Liver (tissue), 3 donors: ENCODE results near the gene ZNF837.

Source experiments
- ATF3 ChIP-seq: IDR thresholded peaks from 2 replicates; pipeline ENCODE4 v1.6.1; 2016; ENCODE audit warnings: antibody characterized with exemption
- CTCF ChIP-seq: fragments of 150-350 bp; IDR thresholded peaks from 2 replicates; pipeline ENCODE4 v1.5.1; 2017; ENCODE audit warnings: improper control_type of control experiment, low read depth, low read length; ENCODE audit not compliant: missing input control
- FOXA1 ChIP-seq: IDR thresholded peaks from 2 replicates; pipeline ENCODE4 v1.6.1; 2016; ENCODE audit warnings: antibody characterized with exemption
- GABPA ChIP-seq, 2 donors: IDR thresholded peaks in 1 of 2; conservative IDR thresholded peaks in 1 of 2; 2 replicates each; pipeline ENCODE4 v1.6.1; 2016; ENCODE audit warnings: antibody characterized with exemption in 2 of 2, mild to moderate bottlenecking in 1 of 2, moderate library complexity in 1 of 2
- HNF4A ChIP-seq, 2 donors: conservative IDR thresholded peaks; 2 replicates each; pipeline ENCODE4 v1.6.1; 2016; ENCODE audit warnings: antibody characterized with exemption in 2 of 2, mild to moderate bottlenecking in 2 of 2
- JUND ChIP-seq, 2 donors: IDR thresholded peaks; 2 replicates each; pipeline ENCODE4 v1.6.1; 2016; ENCODE audit warnings: antibody characterized with exemption in 2 of 2
- MAX ChIP-seq: IDR thresholded peaks from 2 replicates; pipeline ENCODE4 v1.6.1; 2016; ENCODE audit warnings: antibody characterized with exemption
- RAD21 ChIP-seq, 2 donors: IDR thresholded peaks; 2 replicates each; pipeline ENCODE4 v1.6.1; 2016; ENCODE audit warnings: antibody characterized with exemption in 2 of 2, mild to moderate bottlenecking in 2 of 2
- REST ChIP-seq: IDR thresholded peaks from 2 replicates; pipeline ENCODE4 v1.6.1; 2016; ENCODE audit warnings: antibody characterized with exemption, mild to moderate bottlenecking
- RXRA ChIP-seq, 2 donors: IDR thresholded peaks; 2 replicates each; pipeline ENCODE4 v1.6.1; 2017 to 2018; ENCODE audit warnings: antibody characterized with exemption in 2 of 2, mild to moderate bottlenecking in 1 of 2
- SP1 ChIP-seq: IDR thresholded peaks from 2 replicates; pipeline ENCODE4 v1.6.1; 2018; ENCODE audit warnings: antibody characterized with exemption, mild to moderate bottlenecking
- TAF1 ChIP-seq: conservative IDR thresholded peaks from 2 replicates; pipeline ENCODE4 v1.6.1; 2016; ENCODE audit warnings: antibody characterized with exemption, mild to moderate bottlenecking
- YY1 ChIP-seq: IDR thresholded peaks from 2 replicates; pipeline ENCODE4 v1.6.1; 2016; ENCODE audit warnings: antibody characterized with exemption, mild to moderate bottlenecking
- TF ChIP-seq, protein P1 (sequence below): IDR thresholded peaks from 2 replicates; pipeline ENCODE4 v1.6.1; 2016; ENCODE audit warnings: antibody characterized with exemption
- donor health status: healthy.
- donor health status: healthy.

DNA sequence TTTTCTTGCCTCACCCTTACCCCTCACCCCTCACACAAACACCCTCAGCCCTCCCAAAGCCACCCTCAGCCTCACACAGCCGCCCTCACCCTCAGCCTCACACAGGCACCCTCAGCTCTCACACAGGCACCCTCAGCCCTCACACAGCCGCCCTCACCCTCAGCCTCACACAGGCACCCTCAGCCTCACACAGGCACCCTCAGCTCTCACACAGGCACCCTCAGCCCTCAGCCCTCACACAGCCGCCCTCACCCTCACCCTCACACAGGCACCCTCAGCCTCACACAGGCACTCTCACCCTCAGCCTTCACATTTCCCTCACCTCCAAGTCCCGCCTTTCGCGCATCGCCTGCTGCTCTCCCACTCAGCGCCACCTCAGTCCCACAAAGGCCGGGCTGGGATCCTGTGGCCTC, 54.3 kb downstream of the ZNF837 start:
- TF ChIP-seq FOXA1 (no peak), CTCF (no peak), YY1 (no peak), MAX (no peak), ATF3 (no peak), REST (no peak), GABPA (IDR thresholded peaks at IDR 0.05 in 1 of 2, conservative IDR thresholded peaks at IDR 0.05 in 1 of 2) (no peak), HNF4A (conservative IDR thresholded peaks at IDR 0.05) (no peak), TAF1 (no peak), RXRA (IDR thresholded peaks at IDR 0.05) (no peak), RAD21 (IDR thresholded peaks at IDR 0.05) (no peak), JUND (IDR thresholded peaks at IDR 0.05) (no peak), SP1 (no peak)
- TF ChIP-seq, protein P1, sequence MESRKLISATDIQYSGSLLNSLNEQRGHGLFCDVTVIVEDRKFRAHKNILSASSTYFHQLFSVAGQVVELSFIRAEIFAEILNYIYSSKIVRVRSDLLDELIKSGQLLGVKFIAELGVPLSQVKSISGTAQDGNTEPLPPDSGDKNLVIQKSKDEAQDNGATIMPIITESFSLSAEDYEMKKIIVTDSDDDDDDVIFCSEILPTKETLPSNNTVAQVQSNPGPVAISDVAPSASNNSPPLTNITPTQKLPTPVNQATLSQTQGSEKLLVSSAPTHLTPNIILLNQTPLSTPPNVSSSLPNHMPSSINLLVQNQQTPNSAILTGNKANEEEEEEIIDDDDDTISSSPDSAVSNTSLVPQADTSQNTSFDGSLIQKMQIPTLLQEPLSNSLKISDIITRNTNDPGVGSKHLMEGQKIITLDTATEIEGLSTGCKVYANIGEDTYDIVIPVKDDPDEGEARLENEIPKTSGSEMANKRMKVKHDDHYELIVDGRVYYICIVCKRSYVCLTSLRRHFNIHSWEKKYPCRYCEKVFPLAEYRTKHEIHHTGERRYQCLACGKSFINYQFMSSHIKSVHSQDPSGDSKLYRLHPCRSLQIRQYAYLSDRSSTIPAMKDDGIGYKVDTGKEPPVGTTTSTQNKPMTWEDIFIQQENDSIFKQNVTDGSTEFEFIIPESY: no peak
